ENCODE results near the gene FOXD1. TPM values are rescaled to one million over a fixed set of nuclear protein-coding genes. Genes with fewer than 3 reads are reported as not detected.
A peak's percentile ranks its signal among the peaks of the same experiment; 100 is the strongest.

Gene FOXD1
- total and polyA plus RNA-seq, 9 of the 15 experiments (the other 6 are each of a cell fraction or from before 2014, with no cell fraction given): 0.03 to 0.40 (median 0.10) TPM; not detected in 4

DNA sequence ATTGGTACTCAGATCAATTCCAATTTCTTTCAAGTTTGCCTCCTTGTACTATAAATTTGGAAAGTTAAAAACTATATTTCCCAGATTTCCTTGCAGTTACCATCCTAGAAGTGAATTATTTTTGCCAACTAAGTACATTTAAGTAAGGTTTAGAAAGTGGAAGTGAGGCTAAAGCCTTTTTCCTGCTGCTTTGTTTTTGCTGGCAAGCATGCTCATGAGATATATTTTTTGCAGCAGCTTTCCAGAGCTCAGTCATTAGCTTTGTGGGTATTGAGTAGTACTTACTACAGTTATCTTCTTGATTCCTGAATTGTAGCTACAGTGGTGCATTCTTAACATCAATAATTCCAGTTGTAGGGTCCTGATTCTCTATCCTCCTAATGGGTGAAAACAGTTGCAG lies 46.1 kb upstream of the FOXD1 start (continued):
- no peak for TF ChIP-seq CHD1 (IDR thresholded peaks at IDR 0.05; ENCODE audit: low read length)

- Histone ChIP-seq H2AFZ (ENCODE audit: low read depth, low read length) (no peak overlapping the region), H3K9me3 (replicated peaks; ENCODE audit: control insufficient read depth, insufficient read depth, low read depth, low read length) (no peaks in the 10 kb centered on the region), H3K27me3 (ENCODE audit: control insufficient read depth in 2 of 2, insufficient read depth in 2 of 2, low read length in 2 of 2) (no peaks in the 10 kb centered on the region), H4K20me1 (replicated peaks; ENCODE audit: control insufficient read depth, insufficient read depth, low read length) (no peaks in the 10 kb centered on the region), H3K36me3 (ENCODE audit: control insufficient read depth, insufficient read depth, low read length) (no peaks in the 10 kb centered on the region), H3K9me1 (ENCODE audit: control insufficient read depth, insufficient read depth, low read length) (no peaks in the 10 kb centered on the region), H3K4me2 (ENCODE audit: insufficient read depth, low read length) (no peak overlapping the region), H3K27ac (ENCODE audit: extremely low read depth, low read depth, low read length) (no peak overlapping the region), H3K79me2 (ENCODE audit: control insufficient read depth, insufficient read depth, low read length) (peaks cover 12% of the 10 kb centered on the region), H3K9ac (ENCODE audit: insufficient read depth in 1 of 2, low read depth in 2 of 2, low read length in 2 of 2) (no peak overlapping the region), H3K4me3 (no peak overlapping the region), H3K4me1 (replicated peaks in 1 of 2; ENCODE audit: control insufficient read depth in 2 of 2, insufficient read depth in 2 of 2, low read length in 2 of 2) (peaks cover 5 to 11% of the 10 kb centered on the region in 2 experiments; a peak in 4 of 5 replicates)
- no peak for TF ChIP-seq SUPT5H (IDR thresholded peaks at IDR 0.05)
- TF ChIP-seq, protein P1, sequence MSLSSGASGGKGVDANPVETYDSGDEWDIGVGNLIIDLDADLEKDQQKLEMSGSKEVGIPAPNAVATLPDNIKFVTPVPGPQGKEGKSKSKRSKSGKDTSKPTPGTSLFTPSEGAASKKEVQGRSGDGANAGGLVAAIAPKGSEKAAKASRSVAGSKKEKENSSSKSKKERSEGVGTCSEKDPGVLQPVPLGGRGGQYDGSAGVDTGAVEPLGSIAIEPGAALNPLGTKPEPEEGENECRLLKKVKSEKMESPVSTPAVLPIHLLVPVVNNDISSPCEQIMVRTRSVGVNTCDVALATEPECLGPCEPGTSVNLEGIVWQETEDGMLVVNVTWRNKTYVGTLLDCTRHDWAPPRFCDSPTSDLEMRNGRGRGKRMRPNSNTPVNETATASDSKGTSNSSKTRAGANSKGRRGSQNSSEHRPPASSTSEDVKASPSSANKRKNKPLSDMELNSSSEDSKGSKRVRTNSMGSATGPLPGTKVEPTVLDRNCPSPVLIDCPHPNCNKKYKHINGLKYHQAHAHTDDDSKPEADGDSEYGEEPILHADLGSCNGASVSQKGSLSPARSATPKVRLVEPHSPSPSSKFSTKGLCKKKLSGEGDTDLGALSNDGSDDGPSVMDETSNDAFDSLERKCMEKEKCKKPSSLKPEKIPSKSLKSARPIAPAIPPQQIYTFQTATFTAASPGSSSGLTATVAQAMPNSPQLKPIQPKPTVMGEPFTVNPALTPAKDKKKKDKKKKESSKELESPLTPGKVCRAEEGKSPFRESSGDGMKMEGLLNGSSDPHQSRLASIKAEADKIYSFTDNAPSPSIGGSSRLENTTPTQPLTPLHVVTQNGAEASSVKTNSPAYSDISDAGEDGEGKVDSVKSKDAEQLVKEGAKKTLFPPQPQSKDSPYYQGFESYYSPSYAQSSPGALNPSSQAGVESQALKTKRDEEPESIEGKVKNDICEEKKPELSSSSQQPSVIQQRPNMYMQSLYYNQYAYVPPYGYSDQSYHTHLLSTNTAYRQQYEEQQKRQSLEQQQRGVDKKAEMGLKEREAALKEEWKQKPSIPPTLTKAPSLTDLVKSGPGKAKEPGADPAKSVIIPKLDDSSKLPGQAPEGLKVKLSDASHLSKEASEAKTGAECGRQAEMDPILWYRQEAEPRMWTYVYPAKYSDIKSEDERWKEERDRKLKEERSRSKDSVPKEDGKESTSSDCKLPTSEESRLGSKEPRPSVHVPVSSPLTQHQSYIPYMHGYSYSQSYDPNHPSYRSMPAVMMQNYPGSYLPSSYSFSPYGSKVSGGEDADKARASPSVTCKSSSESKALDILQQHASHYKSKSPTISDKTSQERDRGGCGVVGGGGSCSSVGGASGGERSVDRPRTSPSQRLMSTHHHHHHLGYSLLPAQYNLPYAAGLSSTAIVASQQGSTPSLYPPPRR (CRISPR knock-in tag; IDR thresholded peaks at IDR 0.05; ENCODE audit: borderline replicate concordance): no peak
- no peak for TF ChIP-seq NCOA4 (IDR thresholded peaks at IDR 0.05; ENCODE audit: partially characterized antibody)
- TF ChIP-seq ADNP (tag; IDR thresholded peaks at IDR 0.05): peak; percentile 67
- no peak for TF ChIP-seq FOXP1 (CRISPR knock-in tag; IDR thresholded peaks at IDR 0.05)
- peak; percentile 84 for TF ChIP-seq BCOR (IDR thresholded peaks at IDR 0.05)
- TF ChIP-seq ZNF780A (CRISPR knock-in tag; IDR thresholded peaks at IDR 0.05): no peak
- no peak for TF ChIP-seq CCAR2 (IDR thresholded peaks at IDR 0.05; ENCODE audit: low read depth, low read length)
- TF ChIP-seq RBM25 (IDR thresholded peaks at IDR 0.05; ENCODE audit: low read depth, low read length, severe bottlenecking): peak; percentile 94
- TF ChIP-seq EGR1 (conservative IDR thresholded peaks at IDR 0.05): no peak
- no peak for TF ChIP-seq IFI16 (CRISPR knock-in tag; IDR thresholded peaks at IDR 0.05)
- no peak for TF ChIP-seq ELF2 (CRISPR knock-in tag; IDR thresholded peaks at IDR 0.05)
- TF ChIP-seq KDM1A (IDR thresholded peaks at IDR 0.05): peak; percentile 39 to 44; a peak in 2 of 4 replicates
- no peak for TF ChIP-seq NCOA1 (IDR thresholded peaks at IDR 0.05; ENCODE audit: low read depth)
- no peak for TF ChIP-seq NFATC3 (IDR thresholded peaks at IDR 0.05)
- in situ Hi-C loops (cut with MboI) (no loop called here), intact Hi-C loops (cut with micrococcal nuclease) (no loop called here)
- POLR2A ChIA-PET: no interaction called here
- no peak for DNase-seq (ENCODE audit: extremely low read depth in 1 of 4, low spot score in 3 of 4)
- BruUV-seq (replicated peaks): no TSS peak
- WGBS (ENCODE audit: insufficient coverage, low coverage, missing lambda C conversion rate): 62% methylated on average over 3 of the region's 3 CpGs
- FAIRE-seq: no peak
- CTCF ChIA-PET (ENCODE audit: low intra/inter-chr PET ratio): no interaction called here
- ATAC-seq: no peak
Measured at GRCh38 chr5:73493421-73493820, 44.8 kb upstream of the FOXD1 start.

All from K562 (cell line).